Right renal cortex interstitium (tissue), 3 donors: ENCODE data around the gene RER1. TPM values are rescaled to one million over a fixed set of nuclear protein-coding genes. Genes with fewer than 3 reads are reported as not detected.

ENCODE experiments used
- DNase-seq, 3 donors: peaks; one replicate each; pipeline ENCODE4 v3.0.0-alpha.2; 2013; ENCODE audit warnings: low read depth in 3 of 3, low spot score in 2 of 3
- polyA plus RNA-seq, 3 donors: library from polyadenylated mRNA; unstranded; fragments of 120-200 nt; gene quantifications; one replicate each; pipeline ENCODE4 v1.2.1, GENCODE V29; 2013; ENCODE audit not compliant: insufficient read length in 3 of 3

The RER1 gene
- polyA plus RNA-seq, 3 donors: 125 to 132 (median 127) TPM

DNA sequence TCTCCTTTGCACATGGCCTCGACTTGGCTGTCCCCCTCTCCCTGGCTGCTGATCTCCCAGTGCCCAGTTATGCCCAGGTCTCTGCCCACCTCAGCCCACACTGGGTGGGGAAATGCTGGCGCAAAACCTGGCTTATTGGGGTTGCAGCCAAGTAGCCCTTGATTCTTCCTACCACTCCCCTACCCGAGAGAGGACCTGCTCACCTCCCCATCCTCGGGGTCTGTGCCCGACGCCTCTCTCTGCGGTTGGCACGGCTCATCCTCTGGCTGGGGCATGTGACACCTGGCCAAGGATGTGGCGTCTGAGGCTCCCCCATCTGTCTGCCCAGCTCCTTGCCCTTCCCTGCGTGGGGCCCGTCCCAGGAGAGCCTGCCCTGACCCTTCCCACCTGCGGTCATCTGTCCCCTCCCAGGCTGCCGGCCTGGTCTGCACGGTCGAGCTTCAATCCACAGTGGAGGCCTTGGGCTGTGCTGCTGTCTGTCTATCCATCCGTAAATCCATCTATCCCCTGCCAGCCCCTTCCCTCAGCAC is 27.2 kb downstream of the RER1 start:
- no peak for DNase-seq

- no peak for DNase-seq
Observed at GRCh38 chr1:2419416-2419815, 27.8 kb downstream of the RER1 start.

DNA sequence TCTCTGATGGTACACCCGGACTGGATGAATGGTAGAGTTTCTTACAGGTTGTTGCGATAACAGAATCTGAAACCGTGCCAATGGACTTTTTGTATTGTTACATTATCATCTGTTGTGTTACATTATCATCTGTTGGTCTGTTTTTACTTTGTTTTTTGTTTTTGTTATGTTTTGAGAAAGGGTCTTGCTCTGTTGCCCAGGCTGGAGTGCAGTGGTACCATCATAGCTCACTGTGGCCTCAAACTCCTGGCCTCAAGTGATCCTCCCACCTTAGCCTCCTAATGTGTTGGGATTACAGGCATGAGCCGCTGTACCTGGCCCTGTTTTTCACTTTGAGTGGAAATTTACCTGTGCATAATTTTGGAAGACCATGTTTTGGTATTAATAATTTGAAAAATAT is 30.9 kb downstream of the RER1 start:
- no peak for DNase-seq

DNA sequence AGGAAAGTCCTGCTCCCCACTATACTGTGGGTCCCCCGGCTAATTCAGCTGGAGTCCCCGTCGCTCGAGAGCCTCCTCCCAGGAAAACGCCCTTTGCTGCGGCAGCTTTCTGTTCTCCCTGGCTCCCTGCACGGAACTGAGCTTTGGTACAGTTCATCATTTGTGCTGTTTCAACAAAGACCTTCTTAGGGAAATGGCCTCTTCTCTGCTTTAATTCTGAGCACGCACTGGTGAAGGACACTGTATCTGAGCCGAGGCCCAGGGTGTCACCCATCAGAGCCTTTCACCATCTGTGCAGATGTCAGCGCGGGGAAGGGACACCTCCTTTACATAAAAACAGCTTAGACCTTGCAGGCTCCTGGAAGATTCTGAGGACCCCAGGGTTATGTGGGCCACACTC is 34.3 kb downstream of the RER1 start:
- DNase-seq: no peak

DNA sequence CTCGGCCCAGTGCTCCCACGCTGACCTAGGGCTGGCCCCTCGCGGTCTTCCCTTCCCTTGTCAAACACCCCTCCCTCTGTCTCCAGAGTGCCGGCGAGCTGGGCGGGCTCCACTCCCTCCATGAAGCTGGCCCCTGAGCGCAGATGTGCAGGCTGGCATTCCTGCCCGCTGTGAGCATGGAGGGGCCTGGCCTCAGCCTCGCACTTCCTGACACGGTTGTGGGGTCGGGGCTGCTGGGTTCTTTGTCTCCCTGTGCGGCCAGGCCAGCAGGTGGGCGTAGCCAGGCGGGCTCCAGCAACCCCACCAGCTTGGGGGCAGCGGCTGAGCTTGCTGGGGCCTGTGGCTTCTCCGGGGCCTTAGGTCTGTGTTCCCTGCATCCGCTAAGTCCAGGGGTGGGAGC is 34.9 kb downstream of the RER1 start:
- DNase-seq: no peak

GRCh38 chr1:2427051-2427450 is 35.4 kb downstream of the RER1 start:
- DNase-seq: no peak

DNA sequence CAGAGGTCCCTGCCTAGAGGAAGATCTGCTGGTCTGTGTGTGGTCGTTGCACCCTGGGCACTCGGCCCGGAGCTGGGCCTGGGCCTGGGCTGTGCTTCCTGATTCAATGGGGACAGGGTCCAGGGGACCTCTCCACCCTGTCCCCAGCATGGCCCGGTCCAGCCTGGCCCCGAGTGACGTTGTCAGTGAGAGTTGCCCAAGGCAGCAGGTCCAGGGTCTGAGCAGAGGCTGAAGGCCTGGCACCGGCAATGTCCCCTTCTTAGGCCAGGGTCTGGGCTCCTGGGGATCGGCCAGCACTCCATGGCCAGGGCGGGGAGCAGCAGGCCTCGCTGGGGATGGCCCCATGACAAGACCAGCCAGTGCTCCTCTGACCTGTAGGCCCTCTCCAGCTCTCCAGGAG is 36.3 kb downstream of the RER1 start:
- DNase-seq: no peak

- no peak for DNase-seq
Observed at GRCh38 chr1:2428490-2428889, 36.8 kb downstream of the RER1 start.

DNA sequence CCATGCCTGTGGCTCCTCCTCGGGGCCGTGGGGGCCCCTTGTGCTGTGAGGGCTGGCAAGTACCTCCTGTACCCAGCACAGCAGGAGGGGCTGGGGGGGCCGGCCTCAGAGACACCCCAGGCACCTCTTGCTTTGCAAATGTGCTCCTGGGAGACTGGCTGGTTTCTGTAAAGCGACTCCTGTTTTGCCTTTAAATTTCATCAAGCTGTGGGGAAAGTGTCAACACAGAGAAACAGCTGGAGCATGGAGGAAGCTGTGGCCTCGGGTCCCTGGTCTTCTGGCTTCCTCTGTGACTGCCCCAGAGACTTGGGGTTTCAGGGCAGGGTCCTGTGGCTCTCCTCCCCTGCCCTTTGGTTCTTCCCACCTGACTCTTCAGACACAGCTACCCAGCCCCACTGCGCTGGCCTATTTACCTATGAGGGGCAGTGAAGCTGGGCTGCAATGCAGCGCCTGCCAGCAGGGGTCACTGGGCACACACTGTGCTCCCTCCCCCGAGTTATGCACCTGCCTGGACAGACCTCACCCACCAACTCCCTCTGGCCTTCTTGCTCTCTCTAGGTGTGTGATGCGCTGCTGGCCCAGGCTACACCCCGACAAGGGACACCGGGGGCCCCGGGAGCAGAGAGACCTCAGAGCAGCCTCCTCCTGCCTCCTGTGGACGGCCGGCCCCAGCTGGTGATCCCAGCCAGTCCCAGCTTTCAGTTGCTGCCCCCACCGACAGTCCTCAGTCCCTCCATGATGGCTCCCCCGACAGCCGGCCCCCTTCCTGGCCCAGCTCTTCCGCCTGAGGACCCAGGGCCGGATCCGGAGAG is 38.3 kb downstream of the RER1 start:
- no peak for DNase-seq

DNA sequence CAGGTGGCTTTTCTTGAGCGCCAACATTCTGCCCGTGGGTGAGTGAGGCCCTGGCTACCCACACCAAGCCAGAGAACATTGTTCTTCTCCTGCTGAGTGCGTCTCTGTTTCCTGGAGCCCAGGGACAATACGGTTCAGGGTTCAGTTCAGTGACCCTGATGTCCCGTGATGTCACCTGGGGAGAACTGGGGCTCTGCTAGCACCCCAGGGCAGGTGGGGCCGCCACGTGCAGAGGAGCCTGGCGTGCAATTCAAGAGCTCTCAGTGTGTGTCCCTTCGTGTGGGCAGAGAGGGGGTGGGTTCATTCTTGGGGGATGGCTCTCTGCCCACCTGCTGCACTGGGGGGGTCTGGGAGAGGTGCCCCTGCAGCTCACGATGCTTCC is 38.9 kb downstream of the RER1 start:
- no peak for DNase-seq

DNA sequence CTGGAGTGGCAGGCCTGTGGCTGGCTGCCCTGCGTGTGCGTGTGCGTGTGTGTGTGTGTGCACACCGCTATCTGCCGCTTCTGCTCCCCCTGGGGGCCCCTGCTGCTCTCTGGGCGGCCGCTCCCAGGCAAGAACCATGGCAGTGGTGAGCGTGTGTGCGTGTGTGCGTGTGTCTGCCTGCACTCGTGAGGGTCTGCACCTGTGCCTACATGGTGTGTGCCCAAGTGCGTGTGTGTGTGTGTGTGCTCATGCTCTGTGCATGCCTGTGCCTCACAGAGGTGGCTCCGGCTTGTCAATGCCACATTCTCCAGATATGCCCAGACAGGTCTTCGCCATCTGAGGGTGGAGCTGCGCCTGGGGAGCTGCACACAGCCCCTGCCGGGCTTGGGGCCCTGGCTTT is 39.5 kb downstream of the RER1 start:
- DNase-seq: no peak

DNA sequence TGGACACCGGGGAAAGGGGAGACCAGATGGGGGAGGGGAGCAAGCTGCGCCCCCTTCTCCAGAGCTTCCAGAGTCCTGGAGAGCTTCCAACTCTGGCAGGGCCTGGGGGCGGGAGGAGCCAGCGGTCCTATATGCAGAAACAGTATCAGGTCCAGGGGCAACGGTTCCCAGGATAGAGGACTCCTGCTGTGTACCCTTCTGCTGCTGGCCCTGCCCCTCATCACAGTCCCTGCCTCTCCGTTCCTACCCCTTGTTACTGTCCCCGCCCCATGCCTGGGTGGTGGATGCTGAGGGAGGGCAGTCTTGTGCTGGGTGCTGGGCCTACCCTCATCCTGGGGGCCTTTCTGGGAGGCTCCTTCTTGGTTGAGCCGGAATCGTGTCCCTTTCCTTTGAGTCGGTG is 39.9 kb downstream of the RER1 start:
- DNase-seq: no peak

DNA sequence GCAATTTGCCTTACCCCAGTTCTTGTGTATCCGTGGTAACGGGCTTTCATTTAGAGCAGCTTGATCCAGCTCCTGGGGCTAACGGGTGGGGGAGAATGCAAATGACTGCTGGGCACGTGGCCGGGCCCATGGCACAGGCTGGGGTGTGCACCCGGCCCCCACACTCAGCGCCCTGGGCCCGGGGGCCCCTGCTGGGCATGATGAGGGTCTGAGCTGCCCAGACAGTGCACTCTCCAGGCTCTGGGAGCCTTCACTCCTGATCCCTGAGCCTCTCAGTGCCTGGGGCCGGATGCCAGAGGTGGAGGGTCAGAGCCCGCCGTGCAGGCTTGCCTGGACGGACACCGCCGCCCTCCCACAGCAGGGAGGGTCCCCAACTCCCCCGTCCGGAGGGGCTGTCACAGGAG is 40.8 kb downstream of the RER1 start:
- no peak for DNase-seq

DNA sequence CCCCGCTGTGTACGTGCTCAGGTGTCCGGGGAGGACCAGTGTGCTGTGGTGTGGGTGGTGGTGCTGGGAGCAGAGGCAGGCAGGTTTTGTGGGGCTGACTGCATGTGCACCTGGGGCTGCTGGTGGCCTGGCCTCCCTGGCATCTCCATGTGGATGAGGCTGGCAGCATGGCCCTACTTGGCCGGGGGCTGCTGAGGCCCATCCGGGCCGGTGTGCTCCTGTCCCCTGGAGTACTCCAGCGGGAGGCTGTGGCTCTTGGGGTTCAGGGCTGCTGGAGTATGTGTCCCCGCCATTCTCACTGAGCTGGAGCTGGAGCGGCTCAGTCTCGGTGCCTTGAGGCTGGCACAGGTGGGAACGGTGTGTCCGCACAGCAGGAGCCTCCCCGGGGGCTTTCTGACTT is 41.6 kb downstream of the RER1 start:
- DNase-seq: no peak

GRCh38 chr1:2433936-2434655 is 42.5 kb downstream of the RER1 start:
- no peak for DNase-seq

- DNase-seq: no peak
Observed at GRCh38 chr1:2435091-2435490, 43.5 kb downstream of the RER1 start.

DNA sequence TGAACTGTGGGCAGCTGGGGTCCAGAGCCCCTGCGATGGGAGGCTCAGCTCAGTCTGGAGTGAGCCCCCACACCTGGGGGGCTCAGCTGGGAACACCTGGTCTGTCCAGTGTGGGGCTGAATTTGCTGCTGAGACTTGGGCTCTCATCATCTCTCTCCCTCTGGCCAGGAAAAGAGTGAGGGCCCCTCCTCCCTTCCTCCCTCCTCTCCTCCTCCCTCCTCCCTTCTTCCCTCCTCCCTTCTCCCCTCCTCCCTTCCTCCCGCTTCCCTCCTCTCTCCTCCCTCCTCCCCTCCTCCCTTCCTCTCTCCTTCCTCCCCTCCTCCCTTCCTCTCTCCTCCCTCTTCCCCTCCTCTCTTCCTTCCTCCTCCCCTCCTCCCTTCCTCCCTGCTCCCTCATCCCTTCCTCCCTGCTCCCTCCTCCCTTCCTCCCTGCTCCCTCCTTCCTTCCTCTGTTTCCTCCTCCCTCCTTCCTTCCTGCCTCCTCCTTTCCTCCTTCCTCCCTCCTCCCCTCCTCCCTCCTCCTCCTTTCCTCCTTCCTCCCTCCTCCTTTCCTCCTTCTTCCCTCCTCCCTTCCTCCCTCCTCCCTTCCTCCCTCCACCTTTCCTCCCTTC is 44.2 kb downstream of the RER1 start:
- no peak for DNase-seq

DNA sequence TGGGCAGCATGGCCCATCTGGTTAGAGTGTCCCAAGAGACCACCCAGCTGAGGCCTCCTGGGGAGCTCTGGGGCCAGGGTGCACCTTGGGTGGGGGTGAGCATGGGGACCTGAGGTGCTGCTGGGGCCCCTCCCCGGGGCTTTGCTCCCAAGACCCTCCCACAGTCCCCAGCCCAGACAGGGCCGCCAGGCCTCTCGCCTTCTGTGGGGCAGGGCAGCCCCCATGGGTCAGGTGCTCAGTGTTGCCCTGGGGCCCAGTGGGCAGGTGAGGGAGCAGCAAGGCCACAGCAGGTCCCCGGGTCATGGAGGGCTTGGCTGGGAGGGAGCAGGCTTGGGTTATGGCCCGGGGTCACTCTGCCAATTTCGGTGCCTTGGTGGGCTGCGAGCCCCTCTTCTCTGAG is 45.2 kb downstream of the RER1 start:
- DNase-seq: no peak

GRCh38 chr1:2437617-2438016 is 46.0 kb downstream of the RER1 start:
- DNase-seq: no peak

DNA sequence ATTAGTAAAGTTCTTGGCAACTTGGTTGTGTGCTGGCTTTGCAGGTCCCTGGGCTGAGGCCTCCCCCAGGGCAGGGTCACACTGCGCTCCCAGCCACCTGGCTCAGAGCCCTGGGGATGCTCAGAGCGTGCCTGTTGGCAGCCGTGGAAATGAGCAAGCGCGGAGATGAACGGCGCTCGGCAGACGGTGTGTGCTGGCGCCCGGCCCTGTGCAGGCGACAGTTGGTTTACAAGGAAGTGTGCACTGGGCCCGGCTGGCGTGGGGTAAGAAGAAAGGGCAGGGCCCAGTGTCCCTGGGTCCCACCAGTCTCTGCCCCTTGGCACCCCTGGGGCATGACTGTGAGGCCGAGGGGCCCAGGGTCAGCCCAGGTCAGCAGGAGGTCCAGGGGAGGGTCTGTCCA is 46.4 kb downstream of the RER1 start:
- DNase-seq: no peak

GRCh38 chr1:2438641-2439040 is 47.0 kb downstream of the RER1 start:
- DNase-seq: no peak

- no peak for DNase-seq
Observed at GRCh38 chr1:2439369-2439768, 47.7 kb downstream of the RER1 start.
